ENCODE measurements around the gene MTMR3.

DNA sequence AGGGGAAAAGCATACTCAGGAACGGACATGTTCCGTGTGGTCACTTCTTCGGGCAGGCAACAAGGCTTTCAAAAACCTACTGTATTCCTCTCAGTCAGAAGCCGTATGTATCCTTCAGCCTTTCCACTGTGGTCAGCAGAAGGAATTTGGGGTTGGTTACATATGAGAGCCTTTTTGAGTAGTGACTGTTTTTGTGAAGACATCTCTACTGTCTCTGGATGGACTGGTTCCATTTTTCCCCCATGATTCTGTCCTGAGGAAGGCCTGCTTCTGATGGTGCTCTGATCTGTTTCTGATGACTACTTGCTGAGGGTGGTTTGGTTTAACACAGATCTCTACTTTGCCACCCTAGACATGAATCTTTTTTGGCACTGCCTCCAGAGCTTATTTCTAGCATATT lies 133.6 kb downstream of the MTMR3 start:
- TF ChIP-seq, protein P1, sequence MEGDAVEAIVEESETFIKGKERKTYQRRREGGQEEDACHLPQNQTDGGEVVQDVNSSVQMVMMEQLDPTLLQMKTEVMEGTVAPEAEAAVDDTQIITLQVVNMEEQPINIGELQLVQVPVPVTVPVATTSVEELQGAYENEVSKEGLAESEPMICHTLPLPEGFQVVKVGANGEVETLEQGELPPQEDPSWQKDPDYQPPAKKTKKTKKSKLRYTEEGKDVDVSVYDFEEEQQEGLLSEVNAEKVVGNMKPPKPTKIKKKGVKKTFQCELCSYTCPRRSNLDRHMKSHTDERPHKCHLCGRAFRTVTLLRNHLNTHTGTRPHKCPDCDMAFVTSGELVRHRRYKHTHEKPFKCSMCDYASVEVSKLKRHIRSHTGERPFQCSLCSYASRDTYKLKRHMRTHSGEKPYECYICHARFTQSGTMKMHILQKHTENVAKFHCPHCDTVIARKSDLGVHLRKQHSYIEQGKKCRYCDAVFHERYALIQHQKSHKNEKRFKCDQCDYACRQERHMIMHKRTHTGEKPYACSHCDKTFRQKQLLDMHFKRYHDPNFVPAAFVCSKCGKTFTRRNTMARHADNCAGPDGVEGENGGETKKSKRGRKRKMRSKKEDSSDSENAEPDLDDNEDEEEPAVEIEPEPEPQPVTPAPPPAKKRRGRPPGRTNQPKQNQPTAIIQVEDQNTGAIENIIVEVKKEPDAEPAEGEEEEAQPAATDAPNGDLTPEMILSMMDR (IDR thresholded peaks at IDR 0.05), result no peak
- TF ChIP-seq POLR2A (IDR thresholded peaks at IDR 0.05; ENCODE audit: low read depth) (no peak), POLR2AphosphoS5 (IDR thresholded peaks at IDR 0.05) (no peak)

Data from esophagus muscularis mucosa (tissue), 3 donors.